Endothelial cell of umbilical vein (primary cell): Measurements from ENCODE around the gene CCDC86.

Source experiments
- CTCF ChIP-seq, 2 donors: IDR thresholded peaks; 1 replicate in 1 of 2; 2 replicates in 1 of 2; pipeline ENCODE4 v1.5.1; 2011; ENCODE audit warnings: low read length in 2 of 2, mild to moderate bottlenecking in 2 of 2, moderate library complexity in 2 of 2, control low read depth in 1 of 2, inconsistent platforms in 1 of 2, low read depth in 1 of 2; ENCODE audit not compliant: insufficient read depth in 1 of 2; ENCODE audit errors: extremely low read depth in 1 of 2
- EZH2 ChIP-seq: IDR thresholded peaks from 2 replicates; pipeline ENCODE4 v1.6.1; 2012; ENCODE audit warnings: borderline replicate concordance, low read depth, mild to moderate bottlenecking, moderate library complexity, low read length, inconsistent platforms; ENCODE audit not compliant: severe bottlenecking
- FOS ChIP-seq: IDR thresholded peaks from 2 replicates; pipeline ENCODE4 v1.6.1; 2011; ENCODE audit warnings: mild to moderate bottlenecking, low read length, moderate library complexity, borderline replicate concordance; ENCODE audit not compliant: insufficient read depth
- MAX ChIP-seq: IDR thresholded peaks from 2 replicates; pipeline ENCODE4 v1.6.1; 2011; ENCODE audit not compliant: insufficient read depth, insufficient read length
- POLR2A ChIP-seq: IDR thresholded peaks from 2 replicates; pipeline ENCODE4 v1.6.1; 2012; ENCODE audit warnings: low read depth, mild to moderate bottlenecking, control low read depth, low read length
- POLR2AphosphoS5 ChIP-seq: IDR thresholded peaks from 2 replicates; pipeline ENCODE4 v1.6.1; 2012; ENCODE audit warnings: low read depth, mild to moderate bottlenecking, control low read depth, low read length, moderate library complexity; ENCODE audit not compliant: insufficient read depth

GRCh38 chr11:60895687-60896086 is 53.8 kb downstream of the CCDC86 start:
- TF ChIP-seq POLR2A (no peak), CTCF (IDR thresholded peaks at IDR 0.05; ENCODE audit: extremely low read depth in 1 of 2, insufficient read depth in 1 of 2, low read depth in 1 of 2, low read length in 2 of 2) (no peak), MAX (no peak), POLR2AphosphoS5 (no peak), FOS (no peak), EZH2 (no peak)
